TTC549 (cell line): ENCODE data around the gene CBFA2T2.
"Not testable (repeated sequence)": the region's sequence is repeated elsewhere in the genome, so short reads cannot be mapped to it uniquely, and the experiment has no call there.

ENCODE experiments used
- FAIRE-seq: peaks from 2 replicates; lab custom pipeline; 2012; peaks lifted over from hg19 to GRCh38; lab: Jason Lieb, UNC

CBFA2T2 gene

GRCh38 chr20:33507461-33507860 lies 17.6 kb downstream of the CBFA2T2 start:
- no peak for FAIRE-seq

- FAIRE-seq = not testable (repeated sequence)
These were observed 18.1 kb downstream of the CBFA2T2 start for GRCh38 chr20:33508015-33508414.

GRCh38 chr20:33509057-33509456 lies 19.2 kb downstream of the CBFA2T2 start:
- FAIRE-seq = not testable (repeated sequence)

- not testable (repeated sequence) for FAIRE-seq
These were observed 22.0 kb downstream of the CBFA2T2 start for GRCh38 chr20:33511876-33512275.

- no peak for FAIRE-seq
These were observed 25.8 kb downstream of the CBFA2T2 start for GRCh38 chr20:33515569-33516216.

- FAIRE-seq = no peak
These were observed 27.0 kb downstream of the CBFA2T2 start for GRCh38 chr20:33516882-33517281.

GRCh38 chr20:33518071-33518470 lies 28.2 kb downstream of the CBFA2T2 start:
- no peak for FAIRE-seq

GRCh38 chr20:33521461-33521860 lies 31.6 kb downstream of the CBFA2T2 start:
- no peak for FAIRE-seq

- FAIRE-seq = no peak
These were observed 32.4 kb downstream of the CBFA2T2 start for GRCh38 chr20:33522256-33522820.

GRCh38 chr20:33524261-33524660 lies 34.4 kb downstream of the CBFA2T2 start:
- FAIRE-seq = no peak

- no peak for FAIRE-seq
These were observed 36.9 kb downstream of the CBFA2T2 start for GRCh38 chr20:33526769-33527168.

- no peak for FAIRE-seq
These were observed 41.4 kb downstream of the CBFA2T2 start for GRCh38 chr20:33531047-33531877.

GRCh38 chr20:33531885-33532284 lies 42.0 kb downstream of the CBFA2T2 start:
- no peak for FAIRE-seq

- no peak for FAIRE-seq
These were observed 43.0 kb downstream of the CBFA2T2 start for GRCh38 chr20:33532753-33533459.

- not testable (repeated sequence) for FAIRE-seq
These were observed 45.8 kb downstream of the CBFA2T2 start for GRCh38 chr20:33535717-33536116.

GRCh38 chr20:33537608-33538007 lies 47.7 kb downstream of the CBFA2T2 start:
- no peak for FAIRE-seq

- FAIRE-seq = no peak
These were observed 49.2 kb downstream of the CBFA2T2 start for GRCh38 chr20:33539129-33539528.

GRCh38 chr20:33540427-33540826 lies 50.5 kb downstream of the CBFA2T2 start:
- no peak for FAIRE-seq

- no peak for FAIRE-seq
These were observed 51.2 kb downstream of the CBFA2T2 start for GRCh38 chr20:33541074-33541473.

- FAIRE-seq = no peak
These were observed 51.9 kb downstream of the CBFA2T2 start for GRCh38 chr20:33541797-33542196.

GRCh38 chr20:33545763-33546162 lies 55.9 kb downstream of the CBFA2T2 start:
- no peak for FAIRE-seq

GRCh38 chr20:33549229-33549999 lies 59.5 kb downstream of the CBFA2T2 start:
- no peak for FAIRE-seq
